Activated gamma-delta T cell treated with Interleukin-2 at 50 U/mL for 16 hours (primary cell): ENCODE measurements around the gene DKKL1.
"Not testable (repeated sequence)": the region's sequence is repeated elsewhere in the genome, so short reads cannot be mapped to it uniquely, and the experiment has no call there.

Experiments used
- DNase-seq: peaks from one replicate; pipeline ENCODE4 v3.0.0-alpha.2; 2020

The DKKL1 gene

DNA sequence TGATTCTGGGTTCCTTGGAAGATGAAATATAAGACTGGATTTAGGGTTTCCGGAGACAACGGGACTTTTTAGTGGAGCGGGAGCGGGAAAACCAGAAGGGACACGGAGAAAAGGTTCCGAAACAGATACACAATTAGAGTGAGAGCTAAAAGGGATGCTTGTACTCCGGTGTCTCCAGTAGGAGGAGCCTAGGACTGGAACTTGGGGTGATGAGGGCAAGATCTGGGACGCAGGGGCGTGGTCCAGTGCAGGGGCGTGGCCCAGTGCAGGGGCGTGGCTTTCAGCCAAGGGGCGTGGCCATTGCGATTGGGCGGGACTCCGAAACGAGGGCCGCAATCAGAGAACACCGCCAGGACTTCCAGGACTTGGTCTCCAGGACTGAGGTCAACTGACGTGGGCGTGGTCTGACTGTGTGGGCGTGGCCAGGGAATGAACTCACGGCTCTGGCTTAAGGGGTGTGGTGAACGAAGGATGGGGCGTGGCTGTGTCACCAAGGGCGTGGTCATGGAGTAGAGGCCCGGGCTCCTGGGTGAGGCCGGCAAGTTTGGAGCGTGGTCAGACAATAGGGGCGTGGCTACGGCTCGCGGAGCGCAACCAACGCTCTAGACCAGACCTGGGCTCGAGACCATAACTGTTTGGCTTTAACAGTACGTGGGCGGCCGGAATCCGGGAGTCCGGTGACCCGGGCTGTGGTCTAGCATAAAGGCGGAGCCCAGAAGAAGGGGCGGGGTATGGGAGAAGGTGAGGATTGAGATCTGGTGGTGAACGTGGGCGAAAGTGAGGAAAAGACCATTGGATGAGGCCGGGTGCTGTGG lies at the start of gene DKKL1:
DKKL1 (plus strand) TSS at position 610 of the 815 bp plus-strand sequence; CDS start at position 732, 122 bp downstream.
- DNase-seq: peak; percentile 46

DNA sequence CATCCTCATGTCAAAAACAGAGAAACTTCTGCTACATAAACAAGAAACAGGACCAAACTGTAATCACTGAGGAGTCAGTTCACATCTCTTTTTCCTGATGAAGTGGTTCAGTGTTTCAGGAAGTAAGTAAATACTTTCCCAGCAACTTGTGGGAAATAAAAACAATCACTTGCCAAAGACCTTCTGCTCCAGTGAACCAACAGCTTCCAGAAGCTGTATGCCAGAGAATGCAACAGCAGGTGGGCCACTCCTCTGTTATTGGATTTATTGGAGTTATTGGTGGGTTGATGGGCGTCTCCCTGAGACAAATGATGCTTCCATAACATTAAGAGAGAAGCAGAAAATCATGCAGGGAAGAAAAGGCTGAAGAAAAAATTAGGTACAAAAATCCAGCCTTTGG lies 48.6 kb upstream of the DKKL1 start:
- no peak for DNase-seq

DNA sequence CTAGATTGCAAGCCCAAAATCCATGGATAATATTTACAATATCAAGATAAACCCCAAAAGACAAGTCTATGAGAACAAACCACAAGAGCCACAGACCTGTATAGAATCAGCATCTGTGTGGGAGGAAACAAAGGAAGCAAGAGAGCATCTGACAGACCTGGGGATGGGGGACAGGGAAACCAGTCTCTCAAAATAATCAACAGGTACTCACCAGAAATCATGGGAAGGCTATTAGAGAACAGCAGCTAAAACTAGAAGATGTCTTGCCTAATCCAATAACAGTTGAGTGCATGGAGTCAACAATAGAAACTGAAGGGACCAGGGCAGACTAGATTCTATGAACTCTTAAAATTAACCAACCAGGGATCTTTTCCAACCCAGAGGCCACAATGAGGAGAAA lies 47.4 kb upstream of the DKKL1 start:
- DNase-seq: no peak

DNA sequence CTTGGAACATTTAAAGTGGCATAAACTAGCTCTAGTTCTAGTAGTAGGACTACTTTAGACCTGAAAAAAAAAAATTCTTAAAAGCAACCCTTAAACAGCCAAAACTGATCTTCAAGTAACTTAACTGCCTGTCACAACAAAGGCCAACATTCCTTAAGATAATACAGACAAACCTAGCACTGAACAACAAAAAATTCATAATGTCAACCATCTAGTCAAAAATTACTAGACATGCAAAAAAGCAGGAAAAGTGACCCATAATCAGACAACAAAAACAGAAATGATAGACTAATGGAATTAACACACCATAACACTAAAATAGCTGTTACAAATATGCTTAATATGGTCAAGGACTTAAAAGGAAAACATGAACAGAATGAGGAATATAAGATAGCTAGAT lies 45.4 kb upstream of the DKKL1 start:
- DNase-seq: no peak

DNA sequence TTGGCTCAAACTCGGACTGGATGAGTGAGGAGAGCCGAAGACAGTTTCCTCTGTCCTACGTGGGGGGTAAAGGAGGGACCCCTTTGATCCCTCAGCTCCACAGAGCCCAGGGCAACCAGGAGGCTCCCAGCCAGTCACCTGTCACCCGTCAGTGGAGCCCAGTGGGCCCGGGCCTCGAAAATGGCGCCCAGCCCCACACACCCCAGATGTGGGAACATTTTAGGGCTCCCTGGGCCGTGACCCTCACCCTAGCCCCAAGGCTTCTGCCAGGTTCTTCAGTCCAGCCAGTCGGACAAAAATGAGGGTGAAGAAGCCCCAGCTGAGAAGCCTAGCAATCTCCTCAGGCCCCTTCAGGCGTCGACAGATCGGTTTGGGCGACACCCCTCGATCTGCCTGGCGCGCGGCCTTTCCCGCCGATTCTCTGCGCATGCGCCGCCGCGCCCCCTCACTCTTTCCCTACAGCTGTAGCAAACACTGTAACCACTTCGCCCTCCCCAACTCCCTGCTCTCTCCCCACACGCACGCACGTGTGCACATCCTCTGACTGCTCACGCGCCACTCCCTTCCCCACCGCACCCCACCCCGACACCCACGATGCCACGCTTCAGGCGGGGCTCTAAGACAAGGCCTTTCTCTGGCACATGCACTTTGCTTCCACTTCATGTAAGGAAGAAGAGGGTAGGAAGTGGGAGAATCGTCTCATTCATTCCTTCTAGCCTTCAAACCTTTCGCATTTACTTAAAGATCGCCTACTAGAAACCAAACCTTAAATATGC lies 38.7 kb upstream of the DKKL1 start, which contains the start of gene SLC6A16:
SLC6A16 (minus strand) TSS at position 391 of the 776 bp plus-strand sequence. CDS start 13,844 bp downstream, outside the sequence.
- no peak for DNase-seq

DNA sequence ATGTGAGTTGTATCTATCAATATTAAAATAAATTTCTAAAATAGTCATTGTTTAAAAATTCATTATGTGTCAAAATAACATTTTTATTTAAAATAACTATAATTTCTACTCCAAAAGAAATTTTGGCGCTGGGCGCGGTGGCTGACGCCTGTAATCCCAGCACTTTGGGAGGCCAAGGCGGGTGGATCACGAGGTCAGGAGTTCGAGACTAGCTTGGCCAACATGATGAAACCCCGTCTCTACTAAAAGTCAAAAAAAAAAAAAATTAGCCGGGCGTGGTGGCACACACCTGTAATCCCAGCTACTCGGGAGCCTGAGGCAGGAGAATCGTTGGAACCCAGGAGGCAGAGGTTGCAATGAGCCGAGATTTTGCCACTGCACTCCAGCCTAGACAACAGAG lies 37.9 kb upstream of the DKKL1 start:
- not testable (repeated sequence) for DNase-seq

DNA sequence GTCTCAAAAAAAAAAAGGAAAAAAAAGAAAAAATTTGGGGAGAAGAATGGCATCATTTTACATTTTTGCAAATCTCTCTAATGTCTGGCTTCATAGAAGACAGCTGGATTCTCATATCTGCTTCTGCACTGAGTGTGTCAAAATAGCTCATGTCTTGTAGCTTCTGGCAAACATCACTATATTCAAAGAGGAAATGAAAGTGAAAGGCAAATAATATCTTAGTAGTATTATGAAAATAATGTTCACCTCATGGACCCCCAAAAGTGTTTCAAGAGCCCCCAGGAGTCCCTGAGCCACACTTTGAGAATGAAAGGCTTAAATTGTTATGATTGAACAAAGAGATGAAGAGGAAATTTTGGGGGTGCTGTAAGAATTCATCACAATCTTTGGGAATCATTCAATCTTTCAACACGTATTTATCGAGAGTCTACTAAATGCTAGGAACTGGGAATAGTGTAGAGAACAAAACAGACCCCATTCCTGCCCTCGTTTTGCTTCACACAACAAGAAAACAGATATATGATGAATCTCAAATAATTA lies 37.4 kb upstream of the DKKL1 start:
- DNase-seq: no peak

DNA sequence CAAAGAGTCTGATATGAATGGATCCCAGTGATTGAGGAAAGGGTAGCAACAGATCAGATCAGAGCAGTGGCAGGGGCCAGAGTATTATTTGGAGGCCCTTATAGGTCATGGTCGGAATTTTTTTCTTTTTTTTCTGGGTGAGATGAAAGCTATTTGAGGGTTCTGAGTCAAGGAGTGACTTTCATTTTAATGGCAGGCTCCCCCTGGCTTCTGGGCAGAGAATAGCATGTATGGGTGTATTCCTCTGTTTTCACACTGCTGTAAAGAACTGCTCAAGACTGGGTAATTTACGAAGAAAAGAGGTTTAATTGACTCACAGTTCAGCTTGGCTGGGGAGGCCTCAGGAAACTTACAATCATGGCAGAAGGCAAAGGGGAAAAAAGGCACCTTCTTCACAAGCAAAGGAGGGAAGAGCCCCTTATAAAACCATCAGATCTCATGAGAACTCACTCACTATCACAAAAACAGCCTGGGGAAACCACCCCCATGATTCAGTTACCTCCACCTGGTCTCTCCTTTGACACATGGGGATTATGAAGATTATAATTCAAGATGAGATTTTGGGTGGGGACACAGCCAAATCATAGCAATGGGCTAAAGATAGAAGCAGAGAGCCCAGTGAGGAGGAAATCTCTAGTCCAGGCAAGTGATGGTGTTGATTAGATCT lies 35.7 kb upstream of the DKKL1 start:
- peak; percentile 39 for DNase-seq

DNA sequence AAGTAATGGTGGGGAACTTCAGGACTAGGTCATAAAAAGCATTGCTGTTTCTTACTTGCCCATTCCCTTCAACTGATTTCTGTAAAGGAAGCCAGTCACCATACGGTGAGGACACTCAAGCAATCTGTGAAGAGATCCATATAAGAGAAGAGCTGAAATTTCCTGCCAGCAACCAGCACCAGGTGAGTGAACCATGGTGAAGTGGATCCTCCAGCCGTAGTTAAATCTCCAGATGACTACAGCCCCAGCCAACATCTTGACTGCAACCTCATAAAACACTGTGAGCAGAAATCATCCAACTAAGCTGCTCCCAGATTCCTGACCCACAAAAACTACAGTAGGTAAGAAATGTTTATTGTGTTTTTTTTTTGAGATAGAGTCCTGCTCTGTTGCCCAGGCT lies 34.9 kb upstream of the DKKL1 start:
- no peak for DNase-seq

DNA sequence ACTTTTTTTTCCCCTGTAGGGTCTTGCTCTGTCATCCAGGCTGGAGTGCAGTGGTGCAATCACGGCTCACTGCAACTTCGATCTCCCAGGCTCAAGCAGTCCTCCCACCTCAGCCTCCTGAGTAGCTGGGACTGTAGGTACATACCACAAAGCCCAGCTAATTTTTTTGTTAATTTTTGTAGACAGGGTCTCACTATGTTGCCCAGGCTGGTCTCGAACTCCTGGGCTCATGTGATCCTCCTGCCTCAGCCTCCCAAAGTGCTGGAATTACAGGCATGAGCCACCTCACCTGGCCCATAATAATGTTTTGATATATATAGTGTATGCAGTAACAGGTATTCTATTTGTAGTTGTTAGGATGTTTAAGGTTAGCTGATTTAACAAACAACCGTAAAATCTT lies 32.5 kb upstream of the DKKL1 start:
- not testable (repeated sequence) for DNase-seq

DNA sequence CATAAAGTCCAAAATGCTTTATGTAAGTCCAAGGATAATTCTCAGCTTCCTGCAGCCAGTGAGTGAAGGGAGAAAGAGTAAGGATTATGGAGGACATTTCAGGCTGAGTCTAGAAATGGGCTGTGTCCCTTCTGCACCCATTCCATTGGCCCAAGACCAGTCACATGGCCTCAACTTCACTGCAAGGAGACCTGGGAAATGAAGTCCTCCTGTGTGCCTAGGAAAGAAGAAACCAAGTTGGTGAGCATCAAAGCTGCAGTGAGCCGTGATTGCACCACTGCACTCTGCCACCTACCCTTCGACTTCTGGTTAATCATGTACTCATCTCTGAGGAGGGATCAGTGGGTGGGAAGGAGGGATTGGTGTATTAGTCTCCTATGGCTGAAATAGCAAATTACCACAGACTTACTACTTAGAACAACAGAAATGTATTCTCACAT lies 32.0 kb upstream of the DKKL1 start:
- peak; percentile 31 for DNase-seq

DNA sequence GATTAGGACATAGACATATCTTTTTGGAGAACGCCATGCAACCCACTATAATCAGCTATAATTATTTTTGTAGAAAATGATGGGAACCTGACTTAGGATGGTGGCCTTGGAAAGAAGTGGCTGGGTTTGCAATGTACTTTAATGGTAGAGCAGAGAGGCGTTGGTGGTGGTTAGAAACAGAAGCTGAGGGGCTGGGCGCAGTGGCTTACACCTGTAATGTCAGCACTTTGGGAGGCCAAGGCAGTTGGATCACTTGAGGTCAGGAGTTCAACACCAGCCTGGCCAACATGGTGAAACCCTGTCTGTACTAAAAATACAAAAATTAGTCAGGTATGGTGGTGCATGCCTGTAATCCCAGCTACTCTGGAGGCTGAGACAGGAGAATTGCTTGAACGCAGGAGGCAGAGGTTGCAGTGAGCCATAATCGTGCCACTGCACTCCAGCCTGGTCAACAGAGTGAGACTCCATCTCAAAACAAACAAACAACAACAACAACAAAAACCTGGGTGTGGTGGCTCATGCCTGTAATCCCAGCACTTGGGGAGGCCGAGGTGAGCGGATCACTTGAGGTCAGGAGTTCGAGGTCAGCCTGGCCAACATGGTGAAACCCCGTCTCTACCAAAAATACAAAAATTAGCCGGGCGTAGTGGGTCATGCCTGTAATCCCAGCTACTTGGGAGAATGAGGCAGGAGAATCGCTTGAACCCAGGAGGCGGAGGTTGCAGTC lies 30.8 kb upstream of the DKKL1 start:
- not testable (repeated sequence) for DNase-seq

DNA sequence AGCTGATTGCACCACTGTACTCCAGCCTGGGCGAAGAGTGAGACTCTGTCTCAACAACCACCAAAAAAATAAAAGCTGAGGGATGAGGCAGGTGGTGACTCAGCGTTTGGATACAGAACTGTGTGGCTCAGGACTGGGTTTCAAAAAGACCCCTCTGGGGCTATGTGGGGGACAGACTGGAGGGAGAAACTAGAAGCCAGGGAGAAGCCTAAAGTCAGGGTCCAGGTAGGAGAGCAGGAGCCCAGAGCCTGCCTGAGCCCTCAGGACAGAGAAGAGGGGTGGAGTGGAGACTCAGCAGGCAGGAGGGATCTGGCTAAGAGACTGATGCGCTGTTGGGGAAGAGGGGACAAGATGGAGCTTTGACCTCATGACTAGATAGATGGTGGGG lies 30.3 kb upstream of the DKKL1 start:
- DNase-seq: no peak

DNA sequence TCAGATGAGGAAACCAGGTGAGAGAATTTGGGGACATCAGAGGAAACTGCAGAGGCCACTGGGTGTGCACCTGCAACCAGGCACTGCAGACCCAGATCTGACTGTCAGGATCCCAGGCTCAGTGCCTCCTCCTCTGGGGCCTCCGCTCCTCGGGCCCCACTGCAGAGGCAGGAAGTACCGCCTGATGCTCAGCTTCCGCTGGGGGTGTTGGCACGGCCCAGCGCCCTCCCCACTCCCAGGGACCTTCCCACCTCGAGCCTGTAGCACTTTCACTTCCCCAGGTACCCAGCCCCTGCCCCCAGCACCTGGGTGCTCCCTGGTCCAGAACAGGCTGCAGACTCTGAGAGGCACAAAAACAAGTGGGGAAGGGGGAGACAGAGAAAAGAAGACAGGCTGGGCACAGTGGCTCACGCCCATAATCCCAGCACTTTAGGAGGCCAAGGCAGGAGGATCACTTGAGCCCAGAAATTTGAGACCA lies 29.8 kb upstream of the DKKL1 start:
- DNase-seq: peak; percentile 70

DNA sequence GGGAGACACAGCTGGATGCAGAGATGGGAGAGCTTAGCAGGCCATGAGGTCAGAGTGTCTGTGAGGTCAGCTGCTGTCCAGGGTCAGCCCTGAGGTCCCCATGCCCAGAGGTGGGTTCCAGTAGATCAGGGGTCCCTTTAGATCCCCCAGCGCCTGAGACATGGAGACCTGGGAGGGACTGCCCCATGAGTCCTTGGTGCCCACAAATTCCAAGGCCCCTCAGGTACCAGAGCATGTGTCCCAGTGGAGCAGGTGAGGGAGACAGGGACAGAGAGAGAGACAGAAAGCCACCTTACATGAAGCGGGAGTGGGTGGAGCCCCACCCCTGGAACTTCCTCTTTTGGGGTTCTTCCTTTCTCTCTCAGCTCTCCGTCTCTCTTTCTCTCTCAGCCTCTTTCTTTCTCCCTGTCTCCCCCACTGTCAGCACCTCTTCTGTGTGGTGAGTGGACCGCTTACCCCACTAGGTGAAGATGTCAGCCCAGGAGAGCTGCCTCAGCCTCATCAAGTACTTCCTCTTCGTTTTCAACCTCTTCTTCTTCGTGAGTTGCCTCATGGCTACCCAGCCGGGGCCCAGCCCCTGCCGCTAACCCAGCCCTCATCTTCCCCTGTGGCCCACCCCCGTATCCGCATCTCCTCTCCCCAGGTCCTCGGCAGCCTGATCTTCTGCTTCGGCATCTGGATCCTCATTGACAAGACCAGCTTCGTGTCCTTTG lies 28.4 kb upstream of the DKKL1 start, which contains the start of gene CD37:
CD37 (plus strand) TSS at position 336 of the 713 bp plus-strand sequence; CDS start at position 471, 135 bp downstream.
- DNase-seq: peak; percentile 60

DNA sequence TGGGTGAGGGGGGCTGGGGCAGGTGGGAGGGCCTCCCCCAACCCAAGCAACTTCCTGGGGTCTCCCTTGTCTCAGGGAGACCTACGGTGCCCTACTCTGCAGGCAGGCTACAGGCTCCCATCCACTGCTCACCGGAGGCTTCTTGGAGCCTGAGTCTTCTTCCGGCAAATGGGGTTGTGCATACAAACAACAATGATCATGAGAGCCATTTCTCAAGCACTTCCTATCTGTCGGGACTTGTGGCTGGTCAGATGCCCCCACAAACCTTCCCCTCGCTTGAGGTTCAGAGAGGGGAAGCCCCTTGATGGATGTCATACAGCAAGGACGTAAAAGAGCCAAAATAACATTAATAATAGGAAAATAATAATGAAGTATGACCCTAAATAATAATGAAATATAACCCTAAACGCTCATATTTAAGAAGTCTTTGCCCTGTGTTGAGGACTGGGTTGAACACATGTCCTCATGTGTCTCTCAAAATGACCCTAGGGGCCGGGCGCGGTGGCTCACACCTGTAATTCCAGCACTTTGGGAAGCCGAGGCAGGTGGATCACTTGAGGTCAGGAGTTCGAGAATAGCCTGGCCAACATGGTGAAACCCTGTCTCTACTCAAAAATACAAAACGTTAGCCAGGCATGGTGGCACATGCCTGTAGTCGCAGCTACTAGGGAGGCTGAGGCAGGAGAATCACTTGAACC lies 27.7 kb upstream of the DKKL1 start:
- no peak for DNase-seq

DNA sequence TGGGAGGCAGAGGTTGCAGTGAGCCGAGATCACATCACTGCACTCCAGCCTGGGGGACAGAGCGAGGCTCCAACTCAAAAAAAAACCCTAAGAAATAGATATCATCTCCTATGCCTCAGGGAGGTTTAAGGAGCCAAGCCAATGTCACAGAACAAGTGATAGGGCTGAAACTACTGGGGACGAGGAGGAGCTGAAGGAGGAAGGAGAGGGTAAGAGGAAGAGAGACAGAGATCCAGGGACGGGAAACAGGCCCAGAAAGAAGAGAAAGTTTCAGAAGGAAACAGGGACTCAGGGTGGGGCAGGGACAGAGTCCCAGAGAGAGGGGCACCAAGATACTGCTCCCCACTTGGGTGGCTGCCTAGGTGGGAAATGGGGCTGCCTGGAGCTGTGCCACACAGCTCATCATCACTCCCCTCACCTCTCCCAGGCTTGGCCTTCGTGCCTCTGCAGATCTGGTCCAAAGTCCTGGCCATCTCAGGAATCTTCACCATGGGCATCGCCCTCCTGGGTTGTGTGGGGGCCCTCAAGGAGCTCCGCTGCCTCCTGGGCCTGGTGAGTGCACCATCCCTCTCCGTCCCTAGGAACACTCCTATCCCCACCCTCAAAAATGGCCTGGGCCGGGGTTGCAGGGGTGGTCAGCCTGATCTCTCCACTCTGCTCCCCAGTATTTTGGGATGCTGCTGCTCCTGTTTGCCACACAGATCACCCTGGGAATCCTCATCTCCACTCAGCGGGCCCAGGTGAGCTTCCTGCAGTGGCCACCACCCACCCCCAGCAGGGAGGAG lies 27.0 kb upstream of the DKKL1 start:
- DNase-seq: no peak

DNA sequence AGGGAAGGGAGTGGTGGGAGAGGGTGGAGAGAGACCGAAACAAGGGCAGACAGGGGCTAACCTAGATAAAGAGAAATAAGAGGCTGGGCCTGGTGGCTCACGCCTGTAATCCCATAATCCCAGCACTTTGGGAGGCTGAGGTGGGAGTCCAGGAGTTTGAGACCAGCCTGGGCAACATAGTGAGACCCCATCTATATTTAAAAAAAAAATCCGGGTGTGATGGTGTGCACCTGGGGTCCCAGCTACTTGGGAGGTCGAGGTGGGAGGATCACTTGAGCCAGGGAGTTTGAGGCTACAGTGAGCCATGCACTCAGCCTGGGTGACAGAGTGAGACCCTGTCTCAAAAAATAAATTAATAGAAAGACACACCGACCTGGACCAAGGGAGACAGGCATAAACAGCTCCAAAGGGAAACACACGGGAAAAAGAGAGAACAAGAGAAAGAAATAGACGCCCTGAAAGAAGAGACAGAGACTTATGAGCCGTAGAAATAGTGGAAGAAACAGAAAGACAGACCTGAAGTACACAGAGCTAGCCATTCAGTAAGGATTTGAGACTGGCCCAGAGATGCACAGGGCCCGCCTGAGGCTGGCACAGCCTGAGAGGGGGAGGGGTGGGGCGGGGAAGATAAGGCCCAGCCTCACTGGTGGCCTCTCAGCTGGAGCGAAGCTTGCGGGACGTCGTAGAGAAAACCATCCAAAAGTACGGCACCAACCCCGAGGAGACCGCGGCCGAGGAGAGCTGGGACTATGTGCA lies 26.2 kb upstream of the DKKL1 start:
- no peak for DNase-seq

DNA sequence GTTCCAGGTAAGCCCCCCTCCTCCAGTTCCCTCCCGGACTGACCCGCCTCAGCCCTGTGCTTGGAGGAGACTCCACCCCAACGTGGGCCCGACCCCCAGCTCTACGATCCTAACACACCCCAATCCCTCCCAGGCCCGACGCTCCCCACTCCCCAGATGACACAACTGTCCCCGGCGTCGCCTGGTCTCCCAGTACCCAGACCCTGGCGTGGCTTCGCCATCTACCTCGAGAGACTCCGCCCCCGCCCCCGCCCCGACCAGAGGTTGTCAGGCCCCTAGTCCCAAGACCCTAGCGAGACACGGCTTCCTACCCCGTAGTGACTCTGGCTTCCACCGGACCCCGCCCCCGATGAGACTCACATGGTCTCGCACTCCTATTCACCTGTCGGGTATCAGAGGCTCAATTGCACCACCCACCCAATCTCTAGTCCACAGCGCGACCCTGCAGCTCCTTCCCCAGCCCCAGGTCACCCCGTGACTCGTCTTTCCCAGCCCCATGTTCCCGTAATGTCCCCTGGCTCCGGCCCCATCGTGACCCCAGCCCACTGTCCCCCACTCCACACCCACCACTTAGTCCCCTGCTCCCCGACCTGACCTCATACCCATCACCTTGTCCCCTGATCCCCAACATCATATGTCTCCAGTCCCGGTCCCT lies 25.5 kb upstream of the DKKL1 start:
- DNase-seq: no peak
